A673 (cell line): Measurements from ENCODE around the gene IL4.

Experiments
- EZH2 ChIP-seq: fragments of 200-600 bp; sonication (generic); IDR thresholded peaks from 2 replicates; pipeline ENCODE4 v1.6.1; 2017; ENCODE audit warnings: borderline replicate concordance, low read depth, mild to moderate bottlenecking, mixed read lengths, antibody characterized with exemption, low read length; ENCODE audit not compliant: poor library complexity, severe bottlenecking
- TF ChIP-seq, protein P1 (sequence below): fragments of 300-800, 200-600 bp; sonication (generic); conservative IDR thresholded peaks from 2 replicates; pipeline ENCODE4 v1.5.1; 2017; ENCODE audit warnings: low read depth, mild to moderate bottlenecking, antibody characterized with exemption, low read length, moderate library complexity, mixed read lengths

- TF ChIP-seq, protein P1, sequence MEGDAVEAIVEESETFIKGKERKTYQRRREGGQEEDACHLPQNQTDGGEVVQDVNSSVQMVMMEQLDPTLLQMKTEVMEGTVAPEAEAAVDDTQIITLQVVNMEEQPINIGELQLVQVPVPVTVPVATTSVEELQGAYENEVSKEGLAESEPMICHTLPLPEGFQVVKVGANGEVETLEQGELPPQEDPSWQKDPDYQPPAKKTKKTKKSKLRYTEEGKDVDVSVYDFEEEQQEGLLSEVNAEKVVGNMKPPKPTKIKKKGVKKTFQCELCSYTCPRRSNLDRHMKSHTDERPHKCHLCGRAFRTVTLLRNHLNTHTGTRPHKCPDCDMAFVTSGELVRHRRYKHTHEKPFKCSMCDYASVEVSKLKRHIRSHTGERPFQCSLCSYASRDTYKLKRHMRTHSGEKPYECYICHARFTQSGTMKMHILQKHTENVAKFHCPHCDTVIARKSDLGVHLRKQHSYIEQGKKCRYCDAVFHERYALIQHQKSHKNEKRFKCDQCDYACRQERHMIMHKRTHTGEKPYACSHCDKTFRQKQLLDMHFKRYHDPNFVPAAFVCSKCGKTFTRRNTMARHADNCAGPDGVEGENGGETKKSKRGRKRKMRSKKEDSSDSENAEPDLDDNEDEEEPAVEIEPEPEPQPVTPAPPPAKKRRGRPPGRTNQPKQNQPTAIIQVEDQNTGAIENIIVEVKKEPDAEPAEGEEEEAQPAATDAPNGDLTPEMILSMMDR, result no peak
- TF ChIP-seq EZH2, result no peak
Measured at GRCh38 chr5:132666310-132667123, 7.3 kb upstream of the IL4 start.
